Neural cell (in vitro differentiated cells): ENCODE data around the gene MAML2.

Source experiments
- EP300 ChIP-seq: fragments of 450-650 bp; conservative IDR thresholded peaks from 2 replicates; pipeline ENCODE4 v1.6.1; 2014; ENCODE audit warnings: antibody characterized with exemption, mild to moderate bottlenecking, moderate library complexity; ENCODE audit not compliant: poor library complexity, severe bottlenecking
- POLR2AphosphoS5 ChIP-seq: IDR thresholded peaks from 2 replicates; pipeline ENCODE4 v1.6.1; 2012
- SMC3 ChIP-seq: fragments of 450-650 bp; conservative IDR thresholded peaks from 2 replicates; pipeline ENCODE4 v1.6.1; 2014; ENCODE audit warnings: antibody characterized with exemption, mild to moderate bottlenecking, moderate library complexity; ENCODE audit not compliant: poor library complexity
- TF ChIP-seq, protein P1 (sequence below): fragments of 450-650 bp; IDR thresholded peaks from 2 replicates; pipeline ENCODE4 v1.5.1; 2014; ENCODE audit warnings: antibody characterized with exemption, mild to moderate bottlenecking, moderate library complexity; ENCODE audit not compliant: poor library complexity, severe bottlenecking
- TF ChIP-seq, protein P2 (sequence below): IDR thresholded peaks from 2 replicates; pipeline ENCODE4 v1.6.1; 2012; ENCODE audit warnings: borderline replicate concordance

GRCh38 chr11:96001037-96001436, 342.0 kb downstream of the MAML2 start:
- no peak for TF ChIP-seq POLR2AphosphoS5
- TF ChIP-seq, protein P1, sequence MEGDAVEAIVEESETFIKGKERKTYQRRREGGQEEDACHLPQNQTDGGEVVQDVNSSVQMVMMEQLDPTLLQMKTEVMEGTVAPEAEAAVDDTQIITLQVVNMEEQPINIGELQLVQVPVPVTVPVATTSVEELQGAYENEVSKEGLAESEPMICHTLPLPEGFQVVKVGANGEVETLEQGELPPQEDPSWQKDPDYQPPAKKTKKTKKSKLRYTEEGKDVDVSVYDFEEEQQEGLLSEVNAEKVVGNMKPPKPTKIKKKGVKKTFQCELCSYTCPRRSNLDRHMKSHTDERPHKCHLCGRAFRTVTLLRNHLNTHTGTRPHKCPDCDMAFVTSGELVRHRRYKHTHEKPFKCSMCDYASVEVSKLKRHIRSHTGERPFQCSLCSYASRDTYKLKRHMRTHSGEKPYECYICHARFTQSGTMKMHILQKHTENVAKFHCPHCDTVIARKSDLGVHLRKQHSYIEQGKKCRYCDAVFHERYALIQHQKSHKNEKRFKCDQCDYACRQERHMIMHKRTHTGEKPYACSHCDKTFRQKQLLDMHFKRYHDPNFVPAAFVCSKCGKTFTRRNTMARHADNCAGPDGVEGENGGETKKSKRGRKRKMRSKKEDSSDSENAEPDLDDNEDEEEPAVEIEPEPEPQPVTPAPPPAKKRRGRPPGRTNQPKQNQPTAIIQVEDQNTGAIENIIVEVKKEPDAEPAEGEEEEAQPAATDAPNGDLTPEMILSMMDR: no peak
- TF ChIP-seq SMC3: no peak
- TF ChIP-seq, protein P2, sequence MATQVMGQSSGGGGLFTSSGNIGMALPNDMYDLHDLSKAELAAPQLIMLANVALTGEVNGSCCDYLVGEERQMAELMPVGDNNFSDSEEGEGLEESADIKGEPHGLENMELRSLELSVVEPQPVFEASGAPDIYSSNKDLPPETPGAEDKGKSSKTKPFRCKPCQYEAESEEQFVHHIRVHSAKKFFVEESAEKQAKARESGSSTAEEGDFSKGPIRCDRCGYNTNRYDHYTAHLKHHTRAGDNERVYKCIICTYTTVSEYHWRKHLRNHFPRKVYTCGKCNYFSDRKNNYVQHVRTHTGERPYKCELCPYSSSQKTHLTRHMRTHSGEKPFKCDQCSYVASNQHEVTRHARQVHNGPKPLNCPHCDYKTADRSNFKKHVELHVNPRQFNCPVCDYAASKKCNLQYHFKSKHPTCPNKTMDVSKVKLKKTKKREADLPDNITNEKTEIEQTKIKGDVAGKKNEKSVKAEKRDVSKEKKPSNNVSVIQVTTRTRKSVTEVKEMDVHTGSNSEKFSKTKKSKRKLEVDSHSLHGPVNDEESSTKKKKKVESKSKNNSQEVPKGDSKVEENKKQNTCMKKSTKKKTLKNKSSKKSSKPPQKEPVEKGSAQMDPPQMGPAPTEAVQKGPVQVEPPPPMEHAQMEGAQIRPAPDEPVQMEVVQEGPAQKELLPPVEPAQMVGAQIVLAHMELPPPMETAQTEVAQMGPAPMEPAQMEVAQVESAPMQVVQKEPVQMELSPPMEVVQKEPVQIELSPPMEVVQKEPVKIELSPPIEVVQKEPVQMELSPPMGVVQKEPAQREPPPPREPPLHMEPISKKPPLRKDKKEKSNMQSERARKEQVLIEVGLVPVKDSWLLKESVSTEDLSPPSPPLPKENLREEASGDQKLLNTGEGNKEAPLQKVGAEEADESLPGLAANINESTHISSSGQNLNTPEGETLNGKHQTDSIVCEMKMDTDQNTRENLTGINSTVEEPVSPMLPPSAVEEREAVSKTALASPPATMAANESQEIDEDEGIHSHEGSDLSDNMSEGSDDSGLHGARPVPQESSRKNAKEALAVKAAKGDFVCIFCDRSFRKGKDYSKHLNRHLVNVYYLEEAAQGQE: no peak
- no peak for TF ChIP-seq EP300
